OCI-LY7 (cell line): ENCODE results near the gene AXIN2.

Experiments used
- CTCF ChIP-seq: fragments of 200-600 bp; sonication (generic); conservative IDR thresholded peaks from 2 replicates; pipeline ENCODE4 v1.5.1; 2014; ENCODE audit warnings: mild to moderate bottlenecking, antibody characterized with exemption, low read length, moderate library complexity, mixed read lengths
- EZH2phosphoT487 ChIP-seq: fragments of 200-600 bp; sonication (generic); IDR thresholded peaks from 2 replicates; pipeline ENCODE4 v1.6.1; 2018; ENCODE audit warnings: low read depth, borderline replicate concordance, mild to moderate bottlenecking, mixed run types, antibody characterized with exemption, low read length, moderate library complexity, mixed read lengths

GRCh38 chr17:65519462-65519861 is 42.0 kb downstream of the AXIN2 start:
- TF ChIP-seq CTCF (no peak), EZH2phosphoT487 (no peak)
